ENCODE results near the gene MMP14. TPM values are rescaled to one million over a fixed set of nuclear protein-coding genes. Genes with fewer than 3 reads are reported as not detected.

MMP14 gene
- total RNA-seq, 4 donors from 2014 or later, result 135 to 190 (median 151) TPM

- TF ChIP-seq, protein P1, sequence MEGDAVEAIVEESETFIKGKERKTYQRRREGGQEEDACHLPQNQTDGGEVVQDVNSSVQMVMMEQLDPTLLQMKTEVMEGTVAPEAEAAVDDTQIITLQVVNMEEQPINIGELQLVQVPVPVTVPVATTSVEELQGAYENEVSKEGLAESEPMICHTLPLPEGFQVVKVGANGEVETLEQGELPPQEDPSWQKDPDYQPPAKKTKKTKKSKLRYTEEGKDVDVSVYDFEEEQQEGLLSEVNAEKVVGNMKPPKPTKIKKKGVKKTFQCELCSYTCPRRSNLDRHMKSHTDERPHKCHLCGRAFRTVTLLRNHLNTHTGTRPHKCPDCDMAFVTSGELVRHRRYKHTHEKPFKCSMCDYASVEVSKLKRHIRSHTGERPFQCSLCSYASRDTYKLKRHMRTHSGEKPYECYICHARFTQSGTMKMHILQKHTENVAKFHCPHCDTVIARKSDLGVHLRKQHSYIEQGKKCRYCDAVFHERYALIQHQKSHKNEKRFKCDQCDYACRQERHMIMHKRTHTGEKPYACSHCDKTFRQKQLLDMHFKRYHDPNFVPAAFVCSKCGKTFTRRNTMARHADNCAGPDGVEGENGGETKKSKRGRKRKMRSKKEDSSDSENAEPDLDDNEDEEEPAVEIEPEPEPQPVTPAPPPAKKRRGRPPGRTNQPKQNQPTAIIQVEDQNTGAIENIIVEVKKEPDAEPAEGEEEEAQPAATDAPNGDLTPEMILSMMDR (IDR thresholded peaks at IDR 0.05), result no peak
- TF ChIP-seq POLR2A (IDR thresholded peaks at IDR 0.05), result no peak
- intact Hi-C loops (cut with DNase I; ENCODE audit: low total_unique reads), result no loop called here
- H3K4me3 ChIP-seq (ENCODE audit: low read depth, poor library complexity, severe bottlenecking), result no peak overlapping the region
- 77 to 79% methylated on average over 8 of the region's 8 CpGs for whole genome bisulfite sequencing, 2 donors
- DNase-seq (ENCODE audit: low spot score in 2 of 2), result no peak
Observed at GRCh38 chr14:22878271-22879246, 42.2 kb downstream of the MMP14 start.

DNA sequence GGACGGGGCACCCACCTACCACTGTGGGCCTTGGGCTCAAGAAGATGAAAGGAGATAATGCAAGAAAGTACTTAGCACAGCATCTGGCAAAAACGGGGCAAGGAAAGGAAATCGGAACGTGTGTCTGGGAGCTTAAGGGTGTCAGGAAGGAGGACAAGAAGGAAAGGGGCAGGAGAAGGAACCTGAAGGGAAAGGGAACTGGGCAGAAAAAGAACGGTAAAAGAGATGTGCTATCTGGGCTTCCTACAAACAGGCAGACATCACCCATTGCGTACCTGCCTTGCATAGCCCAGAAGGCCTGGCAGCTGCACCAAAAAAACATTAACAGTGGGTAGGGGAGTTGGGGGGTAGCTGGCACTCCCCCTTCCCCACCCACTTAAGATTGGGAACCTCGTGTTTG is 45.7 kb downstream of the MMP14 start:
- TF ChIP-seq POLR2A (IDR thresholded peaks at IDR 0.05), result no peak
- TF ChIP-seq, protein P1 (IDR thresholded peaks at IDR 0.05), result no peak
- DNase-seq (ENCODE audit: low spot score in 2 of 2), result no peak
- intact Hi-C loops (cut with DNase I; ENCODE audit: low total_unique reads), result no loop called here
- H3K4me3 ChIP-seq (ENCODE audit: low read depth, poor library complexity, severe bottlenecking), result no peak overlapping the region
- WGBS, 2 donors, result 25 to 28% methylated on average over 7 of the region's 7 CpGs

DNA sequence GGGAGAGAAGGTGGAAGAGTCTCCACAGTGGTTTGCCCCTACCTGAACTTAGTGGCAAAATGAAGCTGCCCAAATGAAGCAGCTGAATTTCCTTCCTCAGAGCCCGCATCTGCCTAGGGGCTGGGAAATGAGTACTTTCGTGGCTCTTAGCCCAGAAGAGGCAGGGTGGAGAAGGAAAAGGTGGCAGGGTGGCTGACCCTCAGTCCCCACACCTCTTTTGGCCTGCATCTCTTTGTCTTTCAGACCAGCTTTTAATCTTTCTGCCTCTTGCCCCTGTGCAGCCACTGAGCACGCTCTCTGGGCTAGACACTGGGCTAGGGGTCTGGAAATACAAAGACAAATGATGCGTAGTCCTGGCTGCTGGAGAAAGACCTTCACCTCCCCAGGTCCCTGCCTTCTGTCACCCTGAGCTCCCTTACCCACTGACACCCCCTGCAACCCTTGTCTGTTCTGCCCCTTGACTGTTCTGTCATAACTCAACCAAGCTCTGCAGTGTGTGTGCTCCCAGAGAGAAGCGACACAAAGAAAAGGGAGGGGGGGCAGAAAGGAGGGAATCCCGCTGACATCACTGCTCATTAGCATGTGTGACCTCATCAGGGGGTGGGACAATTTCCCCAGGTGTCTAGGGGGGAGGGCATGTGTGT is 46.3 kb downstream of the MMP14 start:
- intact Hi-C loops (cut with DNase I; ENCODE audit: low total_unique reads), result no loop called here
- TF ChIP-seq, protein P1 (IDR thresholded peaks at IDR 0.05), result no peak
- TF ChIP-seq POLR2A (IDR thresholded peaks at IDR 0.05), result no peak
- 19 to 22% methylated on average over 6 of the region's 6 CpGs for WGBS, 2 donors
- DNase-seq (ENCODE audit: low spot score in 2 of 2), result no peak
- no peak overlapping the region for H3K4me3 ChIP-seq (ENCODE audit: low read depth, poor library complexity, severe bottlenecking)

DNA sequence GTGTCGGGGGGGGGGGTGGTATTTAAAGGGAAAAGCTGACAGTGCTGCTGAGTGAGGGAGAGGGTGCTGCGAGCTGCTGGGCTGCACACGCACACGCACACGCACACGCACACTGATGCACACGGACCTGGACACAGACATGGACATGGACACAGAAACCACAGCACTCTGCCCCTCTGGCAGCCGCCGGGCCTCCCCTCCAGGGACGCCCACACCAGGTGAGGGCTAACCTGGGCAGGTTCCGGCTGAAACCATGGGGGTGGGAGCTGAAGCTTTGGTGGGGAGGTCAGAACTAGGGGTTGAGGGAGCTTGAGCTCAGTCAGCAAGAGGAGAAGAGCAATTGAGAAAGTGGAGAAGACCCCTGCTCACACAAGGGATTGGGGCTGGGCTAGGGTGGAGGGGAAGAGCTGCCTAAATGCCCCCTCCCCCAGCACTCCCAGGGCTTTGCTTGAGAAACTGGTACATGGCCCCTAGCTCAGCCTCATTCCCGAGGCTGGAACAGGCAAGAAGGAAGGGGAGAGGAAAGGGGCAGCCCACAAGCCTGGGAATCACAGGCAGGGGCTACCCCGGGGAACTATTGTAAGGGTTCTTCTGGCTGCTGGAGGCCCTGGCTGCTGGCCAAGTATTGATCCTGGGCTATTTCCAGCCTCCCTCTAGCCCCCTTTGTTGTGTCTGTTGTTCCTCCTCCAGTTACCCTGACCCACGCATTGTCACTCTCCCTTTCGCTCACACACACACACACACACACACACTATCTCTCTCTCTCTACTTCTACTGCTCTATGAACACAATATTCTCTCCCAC is 47.0 kb downstream of the MMP14 start, which contains the start of gene REM2:
Gene REM2, plus strand, starts transcription at position 50 of the 804 bp plus-strand sequence. Its CDS starts 66 bp downstream, at position 116.
- DNase-seq (ENCODE audit: low spot score in 2 of 2), result no peak
- WGBS, 2 donors, result 35 to 37% methylated on average over 14 to 15 of the region's 15 CpGs
- intact Hi-C loops (cut with DNase I; ENCODE audit: low total_unique reads), result no loop called here
- no peak within 1 kb of the TSS for H3K4me3 ChIP-seq (ENCODE audit: low read depth, poor library complexity, severe bottlenecking)
- TF ChIP-seq POLR2A (IDR thresholded peaks at IDR 0.05), result no peak
- TF ChIP-seq, protein P1 (IDR thresholded peaks at IDR 0.05), result peak in 1 of 3 donors; percentile 17

DNA sequence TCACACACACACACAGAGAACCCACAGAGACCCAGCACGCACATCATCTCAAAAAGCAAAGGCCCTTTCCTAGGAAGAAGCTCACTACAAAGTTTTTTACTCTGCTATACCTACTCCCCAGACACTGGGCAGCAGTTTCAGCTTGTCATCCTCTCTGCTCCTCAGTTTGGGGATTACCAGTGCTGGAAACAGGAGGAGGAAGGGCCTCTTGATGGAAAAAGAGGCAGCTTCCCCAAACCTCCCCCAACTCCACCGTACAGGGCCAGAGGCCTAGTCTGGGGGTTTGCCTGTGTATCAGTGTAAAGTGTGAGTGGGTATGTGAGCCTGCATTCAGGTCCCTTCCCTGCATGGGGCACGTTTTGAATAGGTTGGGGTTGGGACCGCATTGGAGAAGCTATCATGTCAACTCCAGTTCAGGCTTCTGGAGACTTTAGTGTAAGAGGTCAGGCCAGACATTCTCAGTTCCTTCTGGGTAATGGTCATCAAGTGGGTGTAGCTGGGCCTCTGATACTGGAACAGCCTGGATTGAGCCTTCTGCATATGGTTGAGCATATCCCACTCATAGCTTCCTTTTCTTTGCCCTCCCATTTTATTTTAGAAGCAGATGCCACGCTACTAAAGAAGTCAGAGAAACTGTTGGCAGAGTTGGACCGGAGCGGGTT is 47.8 kb downstream of the MMP14 start:
- no peak overlapping the region for H3K4me3 ChIP-seq (ENCODE audit: low read depth, poor library complexity, severe bottlenecking)
- no peak for TF ChIP-seq POLR2A (IDR thresholded peaks at IDR 0.05)
- TF ChIP-seq, protein P1 (IDR thresholded peaks at IDR 0.05), result no peak
- no peak for DNase-seq (ENCODE audit: low spot score in 2 of 2)
- WGBS, 2 donors, result 80 to 86% methylated on average over 7 of the region's 7 CpGs
- intact Hi-C loops (cut with DNase I; ENCODE audit: low total_unique reads), result no loop called here

Data from lower leg skin (tissue), 4 donors.